ACC112 (cell line): ENCODE results near the gene SIGLEC8.

Experiments used
- H2AFZ ChIP-seq: fragments of 200-600 bp; sonication (generic); one replicate; pipeline ENCODE4 v1.6.0; 2017; ENCODE audit warnings: antibody characterized with exemption, low read length; ENCODE audit not compliant: unreplicated experiment
- H3K27ac ChIP-seq: fragments of 200-600 bp; sonication (generic); 2 replicates; pipeline ENCODE4 v1.5.1; 2014; ENCODE audit warnings: low read depth, mild to moderate bottlenecking, antibody characterized with exemption, low read length, moderate library complexity
- H3K27me3 ChIP-seq: fragments of 200-600 bp; sonication (generic); 2 replicates; pipeline ENCODE4 v1.6.1; 2014; ENCODE audit warnings: mild to moderate bottlenecking, antibody characterized with exemption, low read length, moderate library complexity, mixed read lengths; ENCODE audit not compliant: insufficient read depth
- H3K36me3 ChIP-seq: fragments of 200-600 bp; sonication (generic); 2 replicates; pipeline ENCODE4 v1.6.1; 2016; ENCODE audit warnings: mild to moderate bottlenecking, antibody characterized with exemption, low read length, moderate library complexity, mixed read lengths; ENCODE audit not compliant: insufficient read depth
- H3K4me1 ChIP-seq: fragments of 200-600 bp; sonication (generic); one replicate; pipeline ENCODE4 v1.6.1; 2016; ENCODE audit warnings: low read length, mixed read lengths; ENCODE audit not compliant: insufficient read depth, unreplicated experiment, control insufficient read depth
- H3K4me3 ChIP-seq: fragments of 200-600 bp; sonication (generic); 2 replicates; pipeline ENCODE4 v1.5.1; 2014; ENCODE audit warnings: mild to moderate bottlenecking, low read depth, low read length
- H3K79me2 ChIP-seq: fragments of 200-600 bp; sonication (generic); one replicate; pipeline ENCODE4 v1.6.0; 2016; ENCODE audit warnings: low read length; ENCODE audit not compliant: control insufficient read depth, unreplicated experiment, insufficient read depth

SIGLEC8 gene

GRCh38 chr19:51441410-51442390 is 16.6 kb downstream of the SIGLEC8 start:
- no peak overlapping the region for H2AFZ ChIP-seq
- H3K36me3 ChIP-seq, result no peaks in the 10 kb centered on the region
- H3K79me2 ChIP-seq, result no peaks in the 10 kb centered on the region
- no peaks in the 10 kb centered on the region for H3K4me1 ChIP-seq
- peaks cover 39% of the 10 kb centered on the region for H3K27me3 ChIP-seq
- no peak overlapping the region for H3K27ac ChIP-seq
- H3K4me3 ChIP-seq, result no peak overlapping the region

- Histone ChIP-seq H3K27ac (no peak overlapping the region), H3K36me3 (no peaks in the 10 kb centered on the region), H3K4me1 (no peaks in the 10 kb centered on the region), H3K4me3 (no peak overlapping the region), H3K27me3 (peaks cover 44% of the 10 kb centered on the region), H3K79me2 (no peaks in the 10 kb centered on the region), H2AFZ (no peak overlapping the region)
These were observed 17.3 kb downstream of the SIGLEC8 start for GRCh38 chr19:51440846-51441409.

GRCh38 chr19:51440052-51440451 is 18.2 kb downstream of the SIGLEC8 start:
- Histone ChIP-seq H3K27me3 (peaks cover 50% of the 10 kb centered on the region), H2AFZ (no peak overlapping the region), H3K79me2 (no peaks in the 10 kb centered on the region)

GRCh38 chr19:51439021-51439465 is 19.2 kb downstream of the SIGLEC8 start:
- H2AFZ ChIP-seq, result no peak overlapping the region
- H3K4me3 ChIP-seq, result no peak overlapping the region
- H3K4me1 ChIP-seq, result no peaks in the 10 kb centered on the region
- H3K27ac ChIP-seq, result no peak overlapping the region
- H3K27me3 ChIP-seq, result peaks cover 56% of the 10 kb centered on the region
- H3K79me2 ChIP-seq, result no peaks in the 10 kb centered on the region
- no peaks in the 10 kb centered on the region for H3K36me3 ChIP-seq

More at GRCh38 chr19:51440052-51440451, 18.2 kb downstream of the SIGLEC8 start:
- H3K4me1 ChIP-seq, result no peaks in the 10 kb centered on the region
- H3K27ac ChIP-seq, result no peak overlapping the region
- H3K4me3 ChIP-seq, result no peak overlapping the region
- H3K36me3 ChIP-seq, result no peaks in the 10 kb centered on the region

- Histone ChIP-seq H3K27me3 (peaks cover 38% of the 10 kb centered on the region), H3K4me3 (no peak overlapping the region), H3K27ac (no peak overlapping the region), H3K36me3 (no peaks in the 10 kb centered on the region), H3K4me1 (no peaks in the 10 kb centered on the region), H2AFZ (no peak overlapping the region), H3K79me2 (no peaks in the 10 kb centered on the region)
These were observed 23.8 kb downstream of the SIGLEC8 start for GRCh38 chr19:51434456-51434855.

DNA sequence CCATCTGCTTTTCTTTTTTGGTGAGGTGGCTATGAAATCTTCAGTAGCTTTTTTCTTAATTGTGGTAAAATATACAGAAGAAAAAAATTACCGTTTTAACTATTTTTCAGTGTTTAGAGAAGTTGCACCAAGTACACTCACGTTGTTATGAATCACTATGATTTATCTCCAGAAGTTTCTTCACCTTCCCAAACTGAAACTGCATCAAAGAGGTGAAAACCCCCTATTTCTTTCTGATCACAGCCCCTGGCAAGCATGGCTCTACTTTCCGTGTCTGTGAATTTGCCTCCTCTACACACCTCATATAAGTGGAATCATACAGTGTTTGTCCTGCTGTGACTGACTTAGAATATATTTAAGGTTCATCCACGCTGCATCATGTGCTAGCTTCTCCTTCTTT is 25.2 kb downstream of the SIGLEC8 start:
- Histone ChIP-seq H3K36me3 (no peaks in the 10 kb centered on the region), H2AFZ (no peak overlapping the region), H3K4me1 (no peaks in the 10 kb centered on the region), H3K27me3 (peaks cover 42% of the 10 kb centered on the region), H3K27ac (no peak overlapping the region), H3K4me3 (no peak overlapping the region), H3K79me2 (no peaks in the 10 kb centered on the region)

- Histone ChIP-seq H2AFZ (no peak overlapping the region), H3K27me3 (peaks cover 32% of the 10 kb centered on the region), H3K4me3 (no peak overlapping the region), H3K27ac (no peak overlapping the region), H3K36me3 (no peaks in the 10 kb centered on the region), H3K79me2 (no peaks in the 10 kb centered on the region), H3K4me1 (no peaks in the 10 kb centered on the region)
These were observed 27.1 kb downstream of the SIGLEC8 start for GRCh38 chr19:51431124-51431523.

- Histone ChIP-seq H3K79me2 (no peaks in the 10 kb centered on the region), H3K4me1 (no peaks in the 10 kb centered on the region), H3K27ac (no peak overlapping the region), H3K27me3 (peaks cover 26% of the 10 kb centered on the region), H3K4me3 (no peak overlapping the region), H2AFZ (no peak overlapping the region), H3K36me3 (no peaks in the 10 kb centered on the region)
These were observed 28.0 kb downstream of the SIGLEC8 start for GRCh38 chr19:51430221-51430620.

DNA sequence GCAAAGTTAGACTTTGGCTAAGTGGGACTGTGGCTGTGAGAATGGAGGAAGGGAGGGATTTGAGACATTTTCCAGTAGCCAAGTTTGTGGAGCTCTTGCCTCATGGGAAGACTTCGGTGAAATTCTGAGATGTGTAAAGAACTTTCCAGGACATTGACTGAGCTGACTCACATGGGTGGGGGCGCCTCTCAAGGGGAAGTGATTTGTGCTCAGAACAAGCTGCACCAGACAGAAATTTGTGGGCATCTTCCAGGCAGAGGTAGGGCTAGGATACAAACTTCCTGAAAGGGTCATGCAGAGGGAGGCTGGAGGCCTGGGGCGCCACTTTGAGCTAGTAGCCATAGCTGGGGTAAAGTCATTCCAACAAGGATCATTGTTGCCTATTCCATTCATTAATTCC is 31.1 kb downstream of the SIGLEC8 start:
- Histone ChIP-seq H3K79me2 (no peaks in the 10 kb centered on the region), H3K36me3 (no peaks in the 10 kb centered on the region), H3K27me3 (peaks cover 11% of the 10 kb centered on the region), H2AFZ (no peak overlapping the region), H3K4me3 (no peak overlapping the region), H3K27ac (no peak overlapping the region), H3K4me1 (no peaks in the 10 kb centered on the region)

DNA sequence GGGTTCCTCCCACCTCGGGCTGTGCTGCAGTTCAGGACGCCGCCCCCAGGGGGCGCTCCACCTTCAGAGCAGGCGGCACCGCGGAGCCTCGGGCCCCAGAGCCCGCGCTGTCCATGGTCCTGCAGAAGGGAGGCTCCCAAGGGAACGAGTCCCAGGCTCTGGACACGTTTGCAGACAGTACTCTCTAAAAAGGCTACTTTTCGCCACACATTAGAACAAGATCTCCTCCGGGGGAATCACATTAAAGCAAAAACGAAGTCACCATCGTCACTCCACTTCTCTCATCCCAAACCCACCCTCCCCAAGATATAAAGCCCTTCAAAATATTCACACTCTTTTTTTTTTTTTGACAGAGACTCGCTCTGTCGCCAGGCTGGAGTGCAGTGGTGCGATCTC is 36.2 kb downstream of the SIGLEC8 start:
- Histone ChIP-seq H3K27ac (no peak overlapping the region), H3K36me3 (no peaks in the 10 kb centered on the region), H3K27me3 (no peaks in the 10 kb centered on the region), H3K4me3 (no peak overlapping the region), H3K79me2 (no peaks in the 10 kb centered on the region), H2AFZ (no peak overlapping the region), H3K4me1 (no peaks in the 10 kb centered on the region)
